GM21528 (cell line): ENCODE data around the gene OSGIN1.
A peak's percentile ranks its signal among the peaks of the same experiment; 100 is the strongest.

Source experiments
- ATAC-seq: cut with Tn5 transposase; IDR thresholded peaks from one replicate; pipeline ENCODE4 v1.9.1; 2021; ENCODE audit warnings: mild to moderate bottlenecking, moderate library complexity; ENCODE audit not compliant: unreplicated experiment, low FRiP score

OSGIN1 gene

DNA sequence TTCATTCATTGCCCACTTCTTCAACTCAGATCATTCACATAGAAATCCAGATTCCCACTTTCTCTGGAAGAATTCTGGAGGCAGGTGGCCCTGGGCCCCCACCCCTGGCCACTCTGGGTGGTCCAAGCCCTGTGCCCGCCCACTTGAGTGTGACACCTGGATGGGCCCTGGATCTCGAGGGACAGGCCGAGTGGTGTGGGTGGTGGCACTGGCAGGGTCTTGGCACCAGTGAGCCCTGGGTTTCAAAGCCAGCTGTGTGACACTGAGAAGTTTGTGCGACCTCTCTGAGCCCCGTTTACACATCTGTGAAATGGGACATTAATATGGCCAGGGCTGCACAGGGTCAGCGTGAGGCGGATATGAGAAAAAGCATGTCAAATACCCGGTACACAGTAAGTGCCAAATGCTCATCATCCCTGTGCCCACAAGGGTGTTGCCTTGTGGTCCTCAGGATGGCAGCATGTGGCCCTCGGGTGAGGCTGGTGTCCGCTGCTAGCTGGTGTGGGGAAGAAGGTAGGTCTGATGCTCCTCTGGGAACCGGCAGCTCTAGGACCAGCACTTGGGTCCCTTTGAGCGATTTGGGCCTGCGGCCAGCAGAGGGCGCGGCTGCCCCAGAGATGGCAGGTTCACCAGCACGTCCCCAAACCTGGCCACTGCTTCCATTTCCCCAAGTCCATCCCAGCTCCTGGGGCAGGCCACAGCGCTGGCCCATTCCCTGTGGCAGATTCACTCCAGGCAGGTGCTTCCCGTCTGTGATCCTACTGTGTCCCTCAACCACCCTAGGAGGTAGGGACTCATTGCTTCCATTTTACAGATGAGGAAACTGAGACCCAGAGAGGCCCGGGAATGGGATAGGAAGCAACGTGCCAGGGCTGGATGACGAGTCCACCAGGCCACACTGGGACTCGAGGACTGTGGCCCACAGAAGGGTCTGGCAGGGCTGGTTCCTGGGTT, 3.6 kb downstream of the OSGIN1 start:
- peak; percentile 49 for ATAC-seq

DNA sequence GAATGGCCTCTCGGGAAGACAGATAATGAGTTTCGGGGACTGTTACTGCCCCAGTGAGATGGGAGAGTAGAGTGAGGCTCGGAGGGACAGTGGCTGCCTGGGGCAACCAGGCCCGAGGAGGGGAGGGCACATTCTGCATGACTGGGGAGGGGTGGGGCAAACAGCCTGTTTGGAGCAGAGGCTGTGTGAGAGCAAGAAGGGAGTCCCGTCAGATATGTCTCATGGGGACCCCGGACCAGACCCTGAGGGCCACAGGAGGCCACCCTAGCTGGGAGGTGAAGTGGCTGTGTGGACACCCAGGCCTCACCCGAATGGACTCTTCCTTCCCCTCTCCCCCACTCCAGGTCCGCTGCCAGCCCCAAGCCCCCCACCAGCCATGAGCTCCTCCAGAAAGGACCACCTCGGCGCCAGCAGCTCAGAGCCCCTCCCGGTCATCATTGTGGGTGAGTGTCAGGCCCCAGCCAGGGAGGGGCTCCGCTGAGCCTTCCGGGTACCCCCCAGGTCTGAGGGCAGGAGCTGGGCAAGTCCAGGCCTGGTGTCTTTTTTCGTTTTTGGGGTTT, 4.3 kb downstream of the OSGIN1 start:
- no peak for ATAC-seq

GRCh38 chr16:83958137-83958845, 5.3 kb downstream of the OSGIN1 start:
- ATAC-seq, result no peak

DNA sequence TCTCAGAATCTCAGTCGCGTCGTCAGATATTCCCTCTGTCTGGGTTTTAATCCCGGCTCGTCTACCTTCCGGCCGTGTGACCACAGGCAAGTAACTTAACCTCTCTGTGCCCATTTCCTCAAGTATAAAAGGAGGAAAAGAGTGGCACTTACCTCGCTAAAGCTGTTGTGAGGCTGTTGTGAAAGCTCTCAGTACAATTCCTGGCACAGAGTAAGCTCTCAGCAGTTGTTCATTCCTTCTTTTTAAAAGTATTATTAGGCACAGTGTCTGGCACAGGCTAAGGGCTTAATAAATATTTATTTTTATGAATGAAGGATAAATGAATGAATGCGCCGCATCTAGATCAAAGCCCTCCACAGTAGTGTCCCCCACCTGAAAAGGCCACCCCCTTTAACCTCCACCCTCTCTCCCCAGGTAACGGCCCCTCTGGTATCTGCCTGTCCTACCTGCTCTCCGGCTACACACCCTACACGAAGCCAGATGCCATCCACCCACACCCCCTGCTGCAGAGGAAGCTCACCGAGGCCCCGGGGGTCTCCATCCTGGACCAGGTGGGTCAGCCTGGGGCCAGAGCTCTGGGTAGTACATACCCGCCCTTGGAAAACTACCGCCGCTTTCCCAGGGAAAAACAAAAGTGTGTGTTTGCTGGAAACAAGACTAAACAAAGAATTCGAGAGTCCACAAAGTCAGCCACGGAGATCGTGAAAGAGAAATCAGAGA, 6.0 kb downstream of the OSGIN1 start:
- ATAC-seq, result no peak

- no peak for ATAC-seq
Measured at GRCh38 chr16:83959656-83960434, 6.8 kb downstream of the OSGIN1 start.

GRCh38 chr16:83960521-83961249, 7.6 kb downstream of the OSGIN1 start:
- no peak for ATAC-seq

DNA sequence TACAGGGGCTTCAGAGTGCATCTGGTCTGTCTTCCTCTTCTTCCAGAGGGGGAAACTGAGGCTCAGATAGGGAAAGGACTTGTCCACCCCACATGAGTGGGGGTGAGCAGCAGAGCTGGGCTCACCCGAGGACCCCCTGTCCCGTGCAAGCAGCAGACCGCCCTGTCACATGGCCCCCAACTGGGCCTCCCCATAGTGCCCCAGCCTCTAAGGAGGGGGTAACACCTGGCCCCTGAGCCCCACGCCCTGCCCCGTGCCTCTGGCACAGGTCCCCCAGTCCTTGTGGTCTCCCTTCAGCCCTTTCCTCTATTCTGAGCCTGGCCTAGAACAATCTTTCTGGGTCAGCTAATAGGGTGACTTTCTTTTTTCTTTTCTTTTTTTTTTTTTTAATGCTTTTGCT, 8.6 kb downstream of the OSGIN1 start:
- ATAC-seq, result no peak

GRCh38 chr16:83963277-83964119, 10.5 kb downstream of the OSGIN1 start:
- no peak for ATAC-seq

DNA sequence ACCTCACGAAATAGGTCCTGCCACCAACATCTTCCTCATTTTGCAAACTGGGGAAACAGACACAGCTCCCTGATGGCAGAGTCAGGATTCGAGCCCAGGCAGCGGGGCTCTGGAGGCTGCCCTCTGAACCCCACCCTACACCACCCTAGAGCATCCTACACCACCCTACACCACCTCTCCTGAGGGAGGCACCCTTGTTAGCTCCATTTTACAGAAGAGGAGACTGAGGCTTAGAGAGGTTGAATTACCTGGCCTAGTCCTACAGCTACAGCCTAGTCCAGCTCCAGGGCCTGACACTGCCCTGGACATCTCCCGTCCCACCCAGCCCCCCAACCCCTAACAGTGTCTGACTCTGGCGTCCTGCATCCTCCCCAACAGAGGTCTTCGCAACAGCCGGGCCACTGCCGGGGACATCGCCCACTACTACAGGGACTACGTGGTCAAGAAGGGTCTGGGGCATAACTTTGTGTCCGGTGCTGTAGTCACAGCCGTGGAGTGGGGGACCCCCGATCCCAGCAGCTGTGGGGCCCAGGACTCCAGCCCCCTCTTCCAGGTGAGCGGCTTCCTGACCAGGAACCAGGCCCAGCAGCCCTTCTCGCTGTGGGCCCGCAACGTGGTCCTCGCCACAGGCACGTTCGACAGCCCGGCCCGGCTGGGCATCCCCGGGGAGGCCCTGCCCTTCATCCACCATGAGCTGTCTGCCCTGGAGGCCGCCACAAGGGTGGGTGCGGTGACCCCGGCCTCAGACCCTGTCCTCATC, 11.8 kb downstream of the OSGIN1 start:
- ATAC-seq, result no peak

DNA sequence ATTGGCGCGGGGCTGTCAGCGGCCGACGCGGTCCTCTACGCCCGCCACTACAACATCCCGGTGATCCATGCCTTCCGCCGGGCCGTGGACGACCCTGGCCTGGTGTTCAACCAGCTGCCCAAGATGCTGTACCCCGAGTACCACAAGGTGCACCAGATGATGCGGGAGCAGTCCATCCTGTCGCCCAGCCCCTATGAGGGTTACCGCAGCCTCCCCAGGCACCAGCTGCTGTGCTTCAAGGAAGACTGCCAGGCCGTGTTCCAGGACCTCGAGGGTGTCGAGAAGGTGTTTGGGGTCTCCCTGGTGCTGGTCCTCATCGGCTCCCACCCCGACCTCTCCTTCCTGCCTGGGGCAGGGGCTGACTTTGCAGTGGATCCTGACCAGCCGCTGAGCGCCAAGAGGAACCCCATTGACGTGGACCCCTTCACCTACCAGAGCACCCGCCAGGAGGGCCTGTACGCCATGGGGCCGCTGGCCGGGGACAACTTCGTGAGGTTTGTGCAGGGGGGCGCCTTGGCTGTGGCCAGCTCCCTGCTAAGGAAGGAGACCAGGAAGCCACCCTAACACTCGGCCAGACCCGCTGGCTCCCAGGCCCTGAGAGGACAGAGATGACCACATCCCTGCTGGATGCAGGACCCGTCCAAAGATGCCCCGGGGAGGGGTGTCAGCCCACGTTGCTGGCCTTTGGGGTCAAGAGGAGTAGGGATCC, 12.6 kb downstream of the OSGIN1 start:
- no peak for ATAC-seq

DNA sequence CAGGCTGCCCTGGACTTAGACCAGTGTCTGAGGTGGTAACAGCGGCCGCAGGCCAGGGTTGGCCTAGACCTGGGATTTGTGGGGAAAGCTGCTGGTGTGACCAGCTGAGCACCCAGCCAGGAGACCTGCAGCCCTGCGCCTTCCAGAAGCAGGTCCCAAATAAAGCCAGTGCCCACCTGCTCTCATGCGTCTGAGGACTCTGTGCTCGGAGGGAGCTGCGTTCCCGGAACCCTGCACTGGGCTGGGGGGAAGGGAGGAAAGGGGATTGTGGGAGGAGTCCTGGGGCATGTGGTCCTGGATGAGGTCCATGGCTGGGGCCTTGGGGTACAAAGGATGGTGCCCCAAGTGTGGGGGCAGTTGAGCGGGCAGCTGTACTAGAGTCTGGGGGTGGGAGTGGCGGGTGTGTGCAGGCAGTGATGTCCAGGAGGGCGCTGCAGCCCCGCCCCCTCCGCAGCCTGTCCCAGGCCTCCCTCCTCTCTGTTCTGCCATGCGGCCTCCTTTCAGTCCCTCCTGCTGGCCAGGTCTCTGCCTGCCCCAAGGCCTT, 13.2 kb downstream of the OSGIN1 start:
- ATAC-seq, result no peak

DNA sequence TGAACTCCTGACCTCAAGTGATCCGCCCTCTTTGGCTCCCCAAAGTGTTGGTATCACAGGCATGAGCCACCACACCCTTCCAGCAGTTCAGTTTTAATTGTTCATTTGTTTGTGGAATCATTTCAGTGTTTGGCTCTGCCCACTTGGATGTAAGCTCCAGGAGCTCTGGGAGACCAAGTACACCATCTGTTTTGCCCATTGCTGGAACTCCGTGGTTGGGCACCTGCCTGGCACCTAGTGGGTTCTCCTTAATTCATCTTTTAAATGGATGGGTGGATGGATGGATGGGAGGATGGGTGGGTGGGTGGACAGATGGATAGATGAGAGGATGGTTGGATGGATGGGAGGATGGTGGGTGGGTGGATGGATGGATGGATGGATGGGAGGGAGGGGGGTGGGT, 14.1 kb downstream of the OSGIN1 start:
- ATAC-seq, result no peak

- no peak for ATAC-seq
Measured at GRCh38 chr16:83967838-83968305, 14.8 kb downstream of the OSGIN1 start, which contains the start of gene NECAB2. Gene NECAB2, plus strand, starts transcription at chr16:83968244. Its CDS starts 405 bp downstream, at chr16:83968649.

GRCh38 chr16:83968306-83968851, 15.3 kb downstream of the OSGIN1 start:
- no peak for ATAC-seq

GRCh38 chr16:83968891-83969649, 16.0 kb downstream of the OSGIN1 start:
- no peak for ATAC-seq
